GM23338 (cell line): ENCODE data around the gene OSBPL6. TPM values are rescaled to one million over a fixed set of nuclear protein-coding genes. Genes with fewer than 3 reads are reported as not detected.

ENCODE experiments used
- ATAC-seq: fragments of 200-7000 bp; cut with Tn5 transposase; 3 replicates; pipeline ENCODE4 v1.9.1; 2020
- DNase-seq: peaks from one replicate; pipeline ENCODE4 v3.0.0-alpha.2; 2015; ENCODE audit warnings: low spot score
- H2AFZ ChIP-seq: fragments of 200-600 bp; sonication (generic); 2 replicates; pipeline ENCODE4 v1.8.0; 2016; ENCODE audit warnings: antibody characterized with exemption, mild to moderate bottlenecking, moderate library complexity
- H3F3A ChIP-seq: fragments of 200-600 bp; sonication (generic); replicated peaks from 2 replicates; pipeline ENCODE4 v1.8.0; 2017; ENCODE audit warnings: antibody characterized with exemption, mixed run types, low read depth
- H3K27ac ChIP-seq: fragments of 200-600 bp; sonication (generic); 2 replicates; pipeline ENCODE4 v1.6.1; 2016; ENCODE audit warnings: low read depth
- H3K27me3 ChIP-seq: fragments of 200-600 bp; sonication (generic); 2 replicates; pipeline ENCODE4 v1.8.0; 2016; ENCODE audit warnings: mild to moderate bottlenecking, mixed run types, moderate library complexity; ENCODE audit not compliant: insufficient read depth
- H3K36me3 ChIP-seq: fragments of 200-600 bp; sonication (generic); 2 replicates; pipeline ENCODE4 v1.8.0; 2016; ENCODE audit warnings: mild to moderate bottlenecking; ENCODE audit not compliant: insufficient read depth
- H3K4me1 ChIP-seq: fragments of 200-600 bp; sonication (generic); 2 replicates; pipeline ENCODE4 v1.8.0; 2016; ENCODE audit warnings: mild to moderate bottlenecking, moderate library complexity; ENCODE audit not compliant: insufficient read depth
- H3K4me2 ChIP-seq: fragments of 200-600 bp; sonication (generic); 2 replicates; pipeline ENCODE4 v1.7.1; 2017; ENCODE audit warnings: mixed run types
- H3K4me3 ChIP-seq: fragments of 200-600 bp; sonication (generic); 2 replicates; pipeline ENCODE4 v1.6.1; 2016; ENCODE audit warnings: mixed run types
- H3K79me2 ChIP-seq: fragments of 200-600 bp; sonication (generic); replicated peaks from 2 replicates; pipeline ENCODE4 v1.8.0; 2017; ENCODE audit warnings: mild to moderate bottlenecking; ENCODE audit not compliant: insufficient read depth
- H3K9me2 ChIP-seq: fragments of 200-600 bp; sonication (generic); 2 replicates; pipeline ENCODE4 v1.8.0; 2017; ENCODE audit not compliant: insufficient read depth
- H4K20me1 ChIP-seq: fragments of 200-600 bp; sonication (generic); replicated peaks from 2 replicates; pipeline ENCODE4 v1.8.0; 2017; ENCODE audit warnings: mild to moderate bottlenecking; ENCODE audit not compliant: insufficient read depth
- H3K27ac Mint-ChIP-seq: 2 replicates; pipeline ENCODE4 v1.8.0; 2020; ENCODE audit warnings: inconsistent platforms, mild to moderate bottlenecking, moderate library complexity, mixed read lengths
- H3K27me3 Mint-ChIP-seq: 3 replicates; pipeline ENCODE4 v1.8.0; 2022; ENCODE audit warnings: low read depth, mild to moderate bottlenecking, moderate library complexity, mixed read lengths, inconsistent platforms; ENCODE audit not compliant: insufficient read depth, poor library complexity
- H3K36me3 Mint-ChIP-seq: 3 replicates; pipeline ENCODE4 v1.8.0; 2021; ENCODE audit warnings: low read depth, mild to moderate bottlenecking, inconsistent platforms, moderate library complexity, mixed read lengths
- H3K4me1 Mint-ChIP-seq: 3 replicates; pipeline ENCODE4 v1.8.0; 2020; ENCODE audit warnings: mild to moderate bottlenecking, inconsistent platforms, mixed read lengths
- H3K4me3 Mint-ChIP-seq: 3 replicates; pipeline ENCODE4 v1.8.0; 2021; ENCODE audit warnings: moderate library complexity, mild to moderate bottlenecking, inconsistent platforms, mixed read lengths
- H3K9me3 Mint-ChIP-seq: 3 replicates; pipeline ENCODE4 v1.8.0; 2020; ENCODE audit warnings: moderate library complexity, mild to moderate bottlenecking, inconsistent platforms, mixed read lengths
- CREB1 ChIP-seq: fragments of 250-450 bp; sonication (Bioruptor Pico); IDR thresholded peaks from 2 replicates; pipeline ENCODE4 v1.5.0; 2020; ENCODE audit warnings: low read depth, mild to moderate bottlenecking, moderate library complexity
- EZH2 ChIP-seq: fragments of 200-600 bp; sonication (generic); IDR thresholded peaks from one replicate; pipeline ENCODE4 v1.8.0; 2017; ENCODE audit warnings: antibody characterized with exemption, mild to moderate bottlenecking, low read depth; ENCODE audit not compliant: unreplicated experiment
- JUNB ChIP-seq: IDR thresholded peaks from one replicate; pipeline ENCODE4 v1.6.1; 2016; ENCODE audit warnings: antibody characterized with exemption; ENCODE audit not compliant: unreplicated experiment
- POLR2AphosphoS5 ChIP-seq: IDR thresholded peaks from 2 replicates; pipeline ENCODE4 v1.6.1; 2016; ENCODE audit warnings: antibody characterized with exemption, low read depth
- REST ChIP-seq: IDR thresholded peaks from one replicate; pipeline ENCODE4 v1.6.1; 2018; ENCODE audit warnings: antibody characterized with exemption; ENCODE audit not compliant: unreplicated experiment
- STAT1 ChIP-seq: IDR thresholded peaks from one replicate; pipeline ENCODE4 v1.6.1; 2016; ENCODE audit warnings: antibody characterized with exemption; ENCODE audit not compliant: unreplicated experiment
- ZNF114 ChIP-seq: fragments of 250-450 bp; sonication (Bioruptor Pico); IDR thresholded peaks from 2 replicates; pipeline ENCODE4 v1.5.0; 2020; ENCODE audit warnings: mild to moderate bottlenecking, moderate library complexity
- ZNF331 ChIP-seq: fragments of 250-450 bp; sonication (Bioruptor Pico); IDR thresholded peaks from 2 replicates; pipeline ENCODE4 v1.5.0; 2020; ENCODE audit warnings: low read depth, mild to moderate bottlenecking, moderate library complexity
- polyA plus RNA-seq: library from polyadenylated mRNA; unstranded; fragments of >200 nt; fragmentation: Nextera tagmentation; extraction: Ambion mirVana; gene quantifications from 2 replicates; pipeline ENCODE4 v1.2.1, GENCODE V29; 2016
- total RNA-seq: library from RNA; depleted of rRNA; stranded (reverse); fragments of >200 nt; shearing (Covaris generic); gene quantifications from 2 replicates; pipeline ENCODE4 v1.2.3, GENCODE V29; 2014
- TF ChIP-seq, protein P1 (sequence below), 2 experiments: fragments of 200-600 bp in 1 of 2; sonication (generic) in 1 of 2; conservative IDR thresholded peaks; 2 replicates each; pipeline versions ENCODE4 v1.5.1 to v1.6.1; 2016 to 2017; ENCODE audit warnings: antibody characterized with exemption in 2 of 2, low read depth in 2 of 2, mild to moderate bottlenecking in 2 of 2, moderate library complexity in 1 of 2
- TF ChIP-seq, protein P2 (sequence below): fragments of 250-450 bp; sonication (Bioruptor Pico); IDR thresholded peaks from 2 replicates; pipeline ENCODE4 v1.5.0; 2020; ENCODE audit warnings: mild to moderate bottlenecking, moderate library complexity

OSBPL6 gene
- total and polyA plus RNA-seq, 2 experiments from 2014 or later, result 6.0 to 8.5 TPM

- TF ChIP-seq REST (no peak), STAT1 (no peak), ZNF331 (CRISPR knock-in tag) (no peak), EZH2 (no peak), CREB1 (CRISPR knock-in tag) (no peak)
- TF ChIP-seq, protein P1, sequence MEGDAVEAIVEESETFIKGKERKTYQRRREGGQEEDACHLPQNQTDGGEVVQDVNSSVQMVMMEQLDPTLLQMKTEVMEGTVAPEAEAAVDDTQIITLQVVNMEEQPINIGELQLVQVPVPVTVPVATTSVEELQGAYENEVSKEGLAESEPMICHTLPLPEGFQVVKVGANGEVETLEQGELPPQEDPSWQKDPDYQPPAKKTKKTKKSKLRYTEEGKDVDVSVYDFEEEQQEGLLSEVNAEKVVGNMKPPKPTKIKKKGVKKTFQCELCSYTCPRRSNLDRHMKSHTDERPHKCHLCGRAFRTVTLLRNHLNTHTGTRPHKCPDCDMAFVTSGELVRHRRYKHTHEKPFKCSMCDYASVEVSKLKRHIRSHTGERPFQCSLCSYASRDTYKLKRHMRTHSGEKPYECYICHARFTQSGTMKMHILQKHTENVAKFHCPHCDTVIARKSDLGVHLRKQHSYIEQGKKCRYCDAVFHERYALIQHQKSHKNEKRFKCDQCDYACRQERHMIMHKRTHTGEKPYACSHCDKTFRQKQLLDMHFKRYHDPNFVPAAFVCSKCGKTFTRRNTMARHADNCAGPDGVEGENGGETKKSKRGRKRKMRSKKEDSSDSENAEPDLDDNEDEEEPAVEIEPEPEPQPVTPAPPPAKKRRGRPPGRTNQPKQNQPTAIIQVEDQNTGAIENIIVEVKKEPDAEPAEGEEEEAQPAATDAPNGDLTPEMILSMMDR (conservative IDR thresholded peaks at IDR 0.05; ENCODE audit: low read depth in 2 of 2), result no peak
These were observed 226.2 kb downstream of the OSBPL6 start (continued) for GRCh38 chr2:178420463-178420999.

GRCh38 chr2:178422097-178422496 lies 227.8 kb downstream of the OSBPL6 start:
- DNase-seq (no peak), ATAC-seq (no peak)
- Mint-ChIP-seq H3K4me1 (peaks cover 5% of the 10 kb centered on the region; the same call in 2 of the 3 replicates), H3K9me3 (peaks cover 7% of the 10 kb centered on the region; the same call in 1 of the 3 replicates), H3K27me3 (peaks cover 2% of the 10 kb centered on the region), H3K4me3 (no peak overlapping the region), H3K36me3 (peaks cover 20% of the 10 kb centered on the region; the same call in 2 of the 3 replicates), H3K27ac (no peak overlapping the region)
- Histone ChIP-seq H3K27ac (no peak overlapping the region), H3F3A (no peaks in the 10 kb centered on the region), H4K20me1 (no peaks in the 10 kb centered on the region), H2AFZ (no peak overlapping the region), H3K9me2 (no peaks in the 10 kb centered on the region), H3K4me3 (no peak overlapping the region), H3K36me3 (no peaks in the 10 kb centered on the region), H3K4me1 (no peaks in the 10 kb centered on the region), H3K79me2 (no peaks in the 10 kb centered on the region; the same call in none of the 2 replicates), H3K27me3 (no peaks in the 10 kb centered on the region), H3K4me2 (no peak overlapping the region)
- no peak for TF ChIP-seq ZNF114
- TF ChIP-seq CREB1 (CRISPR knock-in tag), result no peak
- no peak for TF ChIP-seq EZH2
- no peak for TF ChIP-seq POLR2AphosphoS5
- TF ChIP-seq, protein P2, sequence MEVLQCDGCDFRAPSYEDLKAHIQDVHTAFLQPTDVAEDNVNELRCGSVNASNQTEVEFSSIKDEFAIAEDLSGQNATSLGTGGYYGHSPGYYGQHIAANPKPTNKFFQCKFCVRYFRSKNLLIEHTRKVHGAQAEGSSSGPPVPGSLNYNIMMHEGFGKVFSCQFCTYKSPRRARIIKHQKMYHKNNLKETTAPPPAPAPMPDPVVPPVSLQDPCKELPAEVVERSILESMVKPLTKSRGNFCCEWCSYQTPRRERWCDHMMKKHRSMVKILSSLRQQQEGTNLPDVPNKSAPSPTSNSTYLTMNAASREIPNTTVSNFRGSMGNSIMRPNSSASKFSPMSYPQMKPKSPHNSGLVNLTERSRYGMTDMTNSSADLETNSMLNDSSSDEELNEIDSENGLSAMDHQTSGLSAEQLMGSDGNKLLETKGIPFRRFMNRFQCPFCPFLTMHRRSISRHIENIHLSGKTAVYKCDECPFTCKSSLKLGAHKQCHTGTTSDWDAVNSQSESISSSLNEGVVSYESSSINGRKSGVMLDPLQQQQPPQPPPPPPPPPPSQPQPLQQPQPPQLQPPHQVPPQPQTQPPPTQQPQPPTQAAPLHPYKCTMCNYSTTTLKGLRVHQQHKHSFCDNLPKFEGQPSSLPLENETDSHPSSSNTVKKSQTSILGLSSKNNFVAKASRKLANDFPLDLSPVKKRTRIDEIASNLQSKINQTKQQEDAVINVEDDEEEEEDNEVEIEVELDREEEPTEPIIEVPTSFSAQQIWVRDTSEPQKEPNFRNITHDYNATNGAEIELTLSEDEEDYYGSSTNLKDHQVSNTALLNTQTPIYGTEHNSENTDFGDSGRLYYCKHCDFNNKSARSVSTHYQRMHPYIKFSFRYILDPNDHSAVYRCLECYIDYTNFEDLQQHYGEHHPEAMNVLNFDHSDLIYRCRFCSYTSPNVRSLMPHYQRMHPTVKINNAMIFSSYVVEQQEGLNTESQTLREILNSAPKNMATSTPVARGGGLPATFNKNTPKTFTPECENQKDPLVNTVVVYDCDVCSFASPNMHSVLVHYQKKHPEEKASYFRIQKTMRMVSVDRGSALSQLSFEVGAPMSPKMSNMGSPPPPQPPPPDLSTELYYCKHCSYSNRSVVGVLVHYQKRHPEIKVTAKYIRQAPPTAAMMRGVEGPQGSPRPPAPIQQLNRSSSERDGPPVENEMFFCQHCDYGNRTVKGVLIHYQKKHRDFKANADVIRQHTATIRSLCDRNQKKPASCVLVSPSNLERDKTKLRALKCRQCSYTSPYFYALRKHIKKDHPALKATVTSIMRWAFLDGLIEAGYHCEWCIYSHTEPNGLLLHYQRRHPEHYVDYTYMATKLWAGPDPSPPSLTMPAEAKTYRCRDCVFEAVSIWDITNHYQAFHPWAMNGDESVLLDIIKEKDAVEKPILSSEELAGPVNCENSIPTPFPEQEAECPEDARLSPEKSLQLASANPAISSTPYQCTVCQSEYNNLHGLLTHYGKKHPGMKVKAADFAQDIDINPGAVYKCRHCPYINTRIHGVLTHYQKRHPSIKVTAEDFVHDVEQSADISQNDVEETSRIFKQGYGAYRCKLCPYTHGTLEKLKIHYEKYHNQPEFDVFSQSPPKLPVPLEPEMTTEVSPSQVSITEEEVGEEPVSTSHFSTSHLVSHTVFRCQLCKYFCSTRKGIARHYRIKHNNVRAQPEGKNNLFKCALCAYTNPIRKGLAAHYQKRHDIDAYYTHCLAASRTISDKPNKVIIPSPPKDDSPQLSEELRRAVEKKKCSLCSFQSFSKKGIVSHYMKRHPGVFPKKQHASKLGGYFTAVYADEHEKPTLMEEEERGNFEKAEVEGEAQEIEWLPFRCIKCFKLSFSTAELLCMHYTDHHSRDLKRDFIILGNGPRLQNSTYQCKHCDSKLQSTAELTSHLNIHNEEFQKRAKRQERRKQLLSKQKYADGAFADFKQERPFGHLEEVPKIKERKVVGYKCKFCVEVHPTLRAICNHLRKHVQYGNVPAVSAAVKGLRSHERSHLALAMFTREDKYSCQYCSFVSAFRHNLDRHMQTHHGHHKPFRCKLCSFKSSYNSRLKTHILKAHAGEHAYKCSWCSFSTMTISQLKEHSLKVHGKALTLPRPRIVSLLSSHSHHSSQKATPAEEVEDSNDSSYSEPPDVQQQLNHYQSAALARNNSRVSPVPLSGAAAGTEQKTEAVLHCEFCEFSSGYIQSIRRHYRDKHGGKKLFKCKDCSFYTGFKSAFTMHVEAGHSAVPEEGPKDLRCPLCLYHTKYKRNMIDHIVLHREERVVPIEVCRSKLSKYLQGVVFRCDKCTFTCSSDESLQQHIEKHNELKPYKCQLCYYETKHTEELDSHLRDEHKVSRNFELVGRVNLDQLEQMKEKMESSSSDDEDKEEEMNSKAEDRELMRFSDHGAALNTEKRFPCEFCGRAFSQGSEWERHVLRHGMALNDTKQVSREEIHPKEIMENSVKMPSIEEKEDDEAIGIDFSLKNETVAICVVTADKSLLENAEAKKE (CRISPR knock-in tag), result no peak
- no peak for TF ChIP-seq STAT1
- TF ChIP-seq JUNB, result no peak
- TF ChIP-seq, protein P1 (conservative IDR thresholded peaks at IDR 0.05; ENCODE audit: low read depth in 2 of 2), result no peak
